Middle frontal gyrus (tissue), 1 donor: ENCODE data around the gene HLA-B.
"Not testable (repeated sequence)": the region's sequence is repeated elsewhere in the genome, so short reads cannot be mapped to it uniquely, and the experiment has no call there.

ENCODE experiments used
- DNase-seq: peaks from one replicate; pipeline ENCODE4 v3.0.0-alpha.2; 2015; ENCODE audit warnings: low spot score; ENCODE audit errors: extremely low spot score

Gene HLA-B

DNA sequence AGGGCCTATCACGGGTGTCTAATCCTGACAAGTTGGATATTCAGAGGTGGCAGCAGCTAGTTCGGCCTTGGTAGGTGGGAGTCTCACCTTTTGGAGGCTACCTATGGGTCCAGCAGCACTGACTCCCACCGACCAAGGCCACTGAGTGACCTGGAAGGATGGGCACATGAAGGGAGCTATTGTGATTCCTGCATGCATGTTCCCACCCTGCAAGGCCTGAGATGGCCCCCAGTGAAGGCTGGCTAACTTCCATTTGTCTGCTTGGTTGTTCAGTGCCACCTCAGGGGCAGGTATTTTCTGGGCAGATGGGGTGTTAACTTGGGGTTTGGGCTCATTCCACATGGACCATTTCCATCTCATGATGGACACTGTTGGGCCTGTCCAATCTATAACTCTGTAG is 28.1 kb upstream of the HLA-B start:
- no peak for DNase-seq

DNA sequence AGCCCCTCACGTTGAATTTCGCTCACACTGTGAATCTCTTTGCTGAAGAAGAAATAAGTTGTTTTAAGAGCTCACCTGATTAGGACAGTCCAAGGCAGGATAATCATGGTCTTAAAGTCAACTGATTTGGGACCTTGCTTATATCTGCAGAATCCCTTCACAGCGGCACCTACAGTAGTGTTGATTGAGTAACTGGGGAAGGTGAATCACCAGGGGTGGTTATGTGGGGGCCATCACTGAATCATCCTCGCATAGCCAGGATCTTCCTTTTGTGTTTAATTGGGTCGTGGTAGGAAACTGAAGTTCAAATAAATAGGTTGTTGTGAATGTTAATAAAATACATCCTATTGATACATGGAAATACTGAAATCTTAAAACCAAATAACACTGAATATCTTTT is 26.2 kb upstream of the HLA-B start:
- DNase-seq: no peak

- DNase-seq: no peak
These were observed 24.7 kb upstream of the HLA-B start for GRCh38 chr6:31381666-31382065.

DNA sequence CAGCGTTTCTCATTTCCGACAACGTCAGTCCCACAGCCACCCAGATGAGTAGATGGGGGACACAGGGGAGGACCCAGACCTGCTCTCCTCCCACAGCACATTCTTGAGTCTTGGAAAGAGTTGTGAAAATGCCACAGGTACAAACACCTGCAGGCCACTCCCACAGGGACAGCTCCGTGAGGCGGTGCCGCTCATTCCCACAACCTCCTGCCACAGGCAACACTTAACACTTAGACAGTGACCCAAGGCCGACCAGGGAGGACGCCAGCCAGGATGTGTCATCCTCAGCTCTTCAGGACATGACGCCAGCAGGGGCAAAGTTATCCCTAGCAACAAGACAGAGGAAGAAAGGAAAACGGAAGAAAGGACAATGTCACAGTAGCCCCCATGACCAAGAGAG is 22.9 kb upstream of the HLA-B start:
- DNase-seq: no peak

DNA sequence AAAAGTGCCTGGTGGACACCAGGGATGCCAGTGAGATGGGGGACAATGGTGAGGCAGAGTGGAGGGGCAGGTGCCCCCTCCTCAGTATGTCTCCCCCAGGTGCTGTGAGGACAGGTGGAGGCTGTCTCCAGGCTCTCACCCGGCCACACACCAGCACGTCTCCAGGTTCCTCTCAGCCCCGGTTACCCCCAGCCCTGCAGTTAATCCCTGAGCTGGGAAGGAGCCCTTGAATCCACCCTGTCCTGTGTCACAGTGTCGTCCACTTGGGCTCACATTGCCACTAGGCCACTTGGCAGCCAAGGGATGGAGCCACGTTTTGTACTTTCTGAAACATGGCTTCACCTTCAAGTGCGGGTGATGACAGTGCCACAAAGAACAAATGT is 21.7 kb upstream of the HLA-B start:
- no peak for DNase-seq

DNA sequence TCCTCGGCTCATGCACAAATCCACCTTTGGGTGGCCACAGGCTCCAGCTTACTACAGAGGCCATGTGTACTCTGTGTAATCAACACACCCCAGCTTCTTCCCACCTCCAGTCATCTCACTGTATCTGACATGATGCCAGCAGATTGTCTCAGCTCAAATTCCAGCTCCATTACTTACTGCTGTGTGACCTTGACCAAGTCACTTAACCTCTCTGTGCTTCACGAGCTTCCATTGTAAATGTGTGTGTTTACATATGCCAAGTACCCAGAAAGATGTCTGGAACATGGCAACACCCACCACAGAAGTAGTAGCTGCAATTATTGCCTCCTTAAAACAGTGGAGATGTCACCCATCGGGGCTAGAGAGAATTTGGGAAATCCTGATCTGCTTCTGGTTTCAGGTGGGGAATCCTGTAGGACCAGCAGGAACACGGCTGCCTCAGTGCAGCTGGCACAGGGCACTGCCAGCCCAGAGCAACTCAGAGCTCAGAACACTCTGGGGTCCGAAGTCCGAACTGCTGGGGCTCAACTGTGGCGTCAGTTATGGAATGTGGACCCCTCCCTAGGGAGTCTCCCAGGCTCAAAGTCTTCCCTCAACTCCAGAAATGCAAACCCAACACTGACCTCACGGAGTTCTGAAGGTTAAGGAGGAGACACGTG is 21.2 kb upstream of the HLA-B start:
- no peak for DNase-seq

- DNase-seq: no peak
These were observed 20.1 kb upstream of the HLA-B start for GRCh38 chr6:31377029-31377428.

DNA sequence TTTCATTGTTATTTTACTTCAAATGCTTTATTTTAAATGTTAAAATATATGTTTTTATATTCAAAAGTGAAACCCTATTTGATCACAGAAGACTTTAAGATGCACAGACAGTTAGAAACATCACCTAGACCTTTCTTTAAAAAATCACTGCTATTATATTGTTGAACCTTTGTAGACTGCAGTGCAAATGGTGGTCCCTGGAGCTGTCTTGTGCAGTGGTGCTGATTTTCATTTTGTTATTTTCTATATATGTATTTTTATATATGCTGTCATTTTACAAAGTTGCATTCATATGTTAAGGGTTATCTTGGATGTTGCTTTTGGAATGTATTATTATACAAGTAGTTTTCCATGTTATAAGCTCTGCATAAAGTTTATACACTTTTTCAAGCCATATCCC is 18.7 kb upstream of the HLA-B start:
- no peak for DNase-seq

- not testable (repeated sequence) for DNase-seq
These were observed 17.1 kb upstream of the HLA-B start for GRCh38 chr6:31374118-31374517.

GRCh38 chr6:31368461-31368860 is 11.5 kb upstream of the HLA-B start:
- DNase-seq: no peak

DNA sequence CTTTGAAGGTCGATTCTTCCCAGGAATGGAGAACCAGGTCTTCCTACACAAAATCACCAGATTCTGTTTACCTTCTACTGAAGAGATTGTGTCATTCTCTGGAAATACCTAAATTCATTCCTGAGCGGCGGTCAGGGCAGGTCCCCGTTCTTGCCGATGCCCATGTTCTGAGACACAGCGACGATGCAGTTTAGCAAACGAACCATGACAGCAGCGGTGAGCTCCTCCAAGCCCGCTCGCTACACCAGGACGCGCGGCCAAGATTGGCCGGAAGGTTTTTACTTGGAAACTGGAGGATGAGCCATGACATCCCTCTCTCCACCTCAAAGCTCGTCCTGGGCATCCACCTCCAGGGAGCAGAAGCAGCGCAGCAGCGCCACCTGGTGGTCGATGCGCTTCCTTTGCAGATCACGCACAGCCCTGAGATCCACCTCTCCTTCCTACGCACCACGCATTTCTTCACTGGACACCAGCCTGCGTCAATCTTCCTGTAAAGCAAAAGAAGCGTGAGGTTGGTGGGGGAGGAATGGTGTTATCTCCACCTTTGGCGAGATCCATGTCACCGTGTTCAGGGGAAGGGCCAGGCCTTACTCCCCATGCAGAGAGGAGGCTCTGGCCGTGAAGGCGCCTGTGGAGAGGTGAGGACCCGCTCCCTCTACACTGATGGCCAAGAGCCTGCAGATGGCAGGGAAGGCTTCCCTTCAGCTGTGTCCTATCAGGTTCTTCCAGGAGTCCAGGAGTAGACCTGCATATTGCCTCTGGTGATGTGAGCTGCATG is 9.9 kb upstream of the HLA-B start:
- DNase-seq: peak; percentile 82

DNA sequence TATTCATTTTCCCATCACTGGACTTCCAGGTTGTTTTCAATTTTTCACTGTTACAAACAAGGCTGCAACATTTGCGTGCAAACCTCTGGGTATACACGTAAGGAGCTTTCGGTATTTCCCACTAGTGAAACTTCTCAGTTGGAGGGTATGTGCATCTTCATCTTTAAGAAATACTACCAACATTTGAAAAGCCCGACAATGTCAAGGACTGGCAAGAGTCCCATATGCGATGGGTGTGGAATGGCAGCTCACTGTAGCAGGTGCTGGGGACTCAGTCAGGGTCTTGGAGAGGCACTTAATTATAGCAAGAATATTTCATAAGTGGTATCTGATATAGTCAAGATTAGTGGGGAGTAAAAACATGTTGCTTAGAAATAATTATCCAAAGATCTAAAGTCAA is 8.9 kb upstream of the HLA-B start:
- DNase-seq: no peak

- no peak for DNase-seq
These were observed 6.8 kb upstream of the HLA-B start for GRCh38 chr6:31363811-31364210.

GRCh38 chr6:31362751-31363150 is 5.8 kb upstream of the HLA-B start:
- DNase-seq: no peak

DNA sequence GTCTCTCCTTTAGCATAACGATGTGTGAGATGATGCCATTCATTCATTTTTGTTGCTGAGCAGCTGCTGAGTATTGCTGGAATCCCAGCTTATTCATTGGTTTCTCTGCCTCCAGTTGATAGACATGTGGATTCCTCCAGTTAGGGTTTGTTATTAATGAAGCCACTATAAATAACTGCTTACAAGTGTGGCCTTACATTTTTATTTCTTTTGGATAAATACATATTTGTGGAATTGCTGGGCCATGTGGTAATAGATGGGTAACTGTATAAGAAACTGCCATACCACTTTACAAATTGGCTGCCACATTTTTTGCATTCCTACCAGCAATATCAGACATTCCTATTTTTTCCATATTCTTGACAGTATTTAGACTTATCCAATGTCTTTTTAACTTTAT is 2.6 kb upstream of the HLA-B start:
- DNase-seq: no peak

DNA sequence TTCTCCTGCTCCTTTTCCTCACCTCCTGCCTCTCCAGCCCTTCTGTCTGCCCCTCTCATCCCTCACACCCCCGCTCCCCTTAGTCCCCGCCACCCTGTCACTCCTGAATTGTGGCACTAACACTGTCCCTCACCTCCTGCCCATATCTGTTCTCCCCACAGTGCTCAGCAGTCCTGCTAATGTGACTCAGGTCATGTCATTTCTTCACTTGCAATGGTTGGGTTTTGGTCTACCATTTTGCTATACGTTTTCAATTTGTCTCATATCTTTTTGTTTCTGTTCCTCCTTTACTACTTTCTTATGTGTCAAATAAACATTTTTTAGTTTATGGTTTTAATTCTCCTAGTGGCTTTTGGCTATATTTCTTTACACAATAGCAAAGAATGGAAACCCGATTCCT is 1.3 kb upstream of the HLA-B start:
- DNase-seq: no peak

DNA sequence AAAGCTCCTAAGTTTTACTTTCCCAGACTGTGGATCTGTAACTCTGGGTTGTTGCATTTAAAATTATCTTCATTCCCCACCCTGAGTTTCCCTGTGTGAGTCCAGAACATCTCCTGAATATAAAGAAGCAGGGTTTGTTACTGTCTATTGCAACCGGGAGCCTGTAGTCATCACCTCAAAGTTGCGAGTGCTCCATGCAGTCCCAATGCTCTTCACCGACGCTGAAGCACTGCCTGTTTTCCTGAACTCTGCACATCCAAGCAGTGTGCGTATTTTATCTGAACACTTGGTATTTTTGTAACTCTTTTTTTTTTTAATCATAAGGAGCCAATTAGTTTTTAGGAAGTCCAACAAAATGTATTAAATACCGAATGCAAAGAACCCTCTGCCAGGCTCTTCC is 907 bp upstream of the HLA-B start:
- DNase-seq: no peak

DNA sequence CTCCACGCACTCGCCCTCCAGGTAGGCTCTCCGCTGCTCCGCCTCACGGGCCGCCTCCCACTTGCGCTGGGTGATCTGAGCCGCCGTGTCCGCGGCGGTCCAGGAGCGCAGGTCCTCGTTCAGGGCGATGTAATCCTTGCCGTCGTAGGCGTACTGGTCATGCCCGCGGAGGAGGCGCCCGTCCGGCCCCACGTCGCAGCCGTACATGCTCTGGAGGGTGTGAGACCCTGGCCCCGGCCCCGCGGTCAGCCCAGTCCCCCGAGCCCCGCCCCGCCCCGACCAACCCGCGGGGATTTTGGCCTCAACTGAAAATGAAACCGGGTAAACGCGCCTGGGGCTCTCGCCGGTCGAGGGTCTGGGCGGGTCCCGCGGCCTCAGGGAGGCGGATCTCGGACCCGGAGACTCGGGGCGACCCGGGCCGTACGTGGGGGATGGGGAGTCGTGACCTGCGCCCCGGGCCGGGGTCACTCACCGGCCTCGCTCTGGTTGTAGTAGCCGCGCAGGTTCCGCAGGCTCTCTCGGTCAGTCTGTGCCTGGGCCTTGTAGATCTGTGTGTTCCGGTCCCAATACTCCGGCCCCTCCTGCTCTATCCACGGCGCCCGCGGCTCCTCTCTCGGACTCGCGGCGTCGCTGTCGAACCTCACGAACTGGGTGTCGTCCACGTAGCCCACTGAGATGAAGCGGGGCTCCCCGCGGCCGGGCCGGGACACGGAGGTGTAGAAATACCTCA is 598 bp downstream of the HLA-B start:
- no peak for DNase-seq

DNA sequence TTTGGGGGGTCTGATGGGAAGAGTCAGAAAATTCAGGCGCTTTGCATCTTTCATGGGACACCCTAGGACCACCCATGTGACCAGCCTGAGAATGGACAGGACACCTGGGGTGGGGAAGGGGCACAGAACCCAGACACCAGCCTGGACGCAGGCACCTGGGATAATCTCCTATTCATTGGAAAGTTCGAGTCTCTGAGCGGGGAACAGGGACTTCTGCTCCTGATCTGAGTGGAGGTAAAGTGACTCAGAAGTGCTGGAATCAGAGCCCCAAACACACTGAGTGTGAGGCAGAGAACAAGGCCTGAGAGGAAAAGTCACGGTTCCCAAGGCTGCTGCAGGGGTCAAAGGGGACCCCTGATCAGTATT is 1.4 kb downstream of the HLA-B start:
- no peak for DNase-seq

DNA sequence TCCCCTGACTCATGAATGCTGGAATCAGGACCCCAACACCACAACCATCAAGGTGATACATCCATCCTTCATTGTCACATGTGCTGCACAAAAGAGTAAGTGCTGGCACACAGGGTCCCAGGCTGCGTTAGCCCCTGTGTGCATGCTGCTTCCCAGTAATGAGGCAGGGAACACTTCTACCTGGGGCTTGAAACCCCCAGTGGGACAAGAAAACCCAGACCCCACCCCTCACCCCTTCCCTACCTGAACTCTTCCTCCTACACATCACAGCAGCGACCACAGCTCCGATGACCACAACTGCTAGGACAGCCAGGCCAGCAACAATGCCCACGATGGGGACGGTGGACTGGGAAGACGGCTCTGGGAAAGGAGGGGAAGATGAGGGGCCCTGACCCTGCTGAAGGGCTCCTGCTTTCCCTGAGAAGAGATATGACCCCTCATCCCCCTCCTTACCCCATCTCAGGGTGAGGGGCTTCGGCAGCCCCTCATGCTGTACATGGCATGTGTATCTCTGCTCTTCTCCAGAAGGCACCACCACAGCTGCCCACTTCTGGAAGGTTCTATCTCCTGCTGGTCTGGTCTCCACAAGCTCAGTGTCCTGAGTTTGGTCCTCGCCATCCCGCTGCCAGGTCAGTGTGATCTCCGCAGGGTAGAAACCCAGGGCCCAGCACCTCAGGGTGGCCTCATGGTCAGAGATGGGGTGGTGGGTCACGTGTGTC is 2.0 kb downstream of the HLA-B start:
- no peak for DNase-seq

DNA sequence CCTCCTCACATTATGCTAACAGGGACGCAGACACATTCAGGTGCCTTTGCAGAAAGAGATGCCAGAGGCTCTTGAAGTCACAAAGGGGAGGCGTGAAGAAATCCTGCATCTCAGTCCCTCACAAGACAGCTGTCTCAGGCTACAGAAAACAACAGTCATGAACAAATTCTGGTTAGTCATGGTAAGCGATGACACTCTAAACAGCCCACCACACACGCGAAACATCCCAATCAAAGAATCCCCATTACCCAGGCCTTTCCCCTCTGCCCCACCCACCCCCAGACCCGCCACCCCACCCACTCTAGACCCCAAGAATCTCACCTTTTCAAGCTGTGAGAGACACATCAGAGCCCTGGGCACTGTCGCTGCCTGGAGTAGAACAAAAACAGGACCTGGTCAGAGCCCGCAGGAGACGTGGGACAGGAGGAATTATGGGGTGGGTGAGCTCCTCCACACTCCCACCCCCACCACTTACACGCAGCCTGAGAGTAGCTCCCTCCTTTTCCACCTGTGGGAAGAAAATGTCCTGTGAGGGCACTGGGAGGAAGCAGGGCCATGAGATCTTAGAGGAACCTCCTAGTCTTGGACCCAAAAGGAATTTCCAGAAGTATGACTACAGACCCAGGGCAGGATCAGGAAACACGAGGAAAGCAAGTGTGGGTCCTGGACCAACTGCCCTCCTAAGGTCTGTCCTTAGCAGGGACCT is 2.7 kb downstream of the HLA-B start:
- DNase-seq: no peak
